ENCODE measurements around the gene BSCL2.

DNA sequence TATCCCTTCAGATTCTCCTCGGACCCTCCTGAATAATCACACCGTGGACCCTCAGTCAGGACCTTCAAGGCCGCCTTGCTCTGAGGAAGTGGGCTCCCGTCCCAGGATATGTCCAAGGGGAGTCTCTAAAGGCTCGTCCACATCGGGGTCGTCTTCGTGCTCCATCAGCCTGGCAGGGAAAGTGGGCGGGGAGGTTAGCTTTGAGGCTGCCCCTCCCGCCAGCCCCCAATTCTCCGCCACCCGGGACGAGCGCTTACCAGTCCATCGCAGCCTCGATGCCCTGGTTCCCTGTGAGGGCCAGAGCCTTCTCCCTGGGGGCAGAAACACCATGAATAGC, 28.8 kb downstream of the BSCL2 start:
- no peak for TF ChIP-seq POLR2A (IDR thresholded peaks at IDR 0.05)
- TF ChIP-seq, protein P1, sequence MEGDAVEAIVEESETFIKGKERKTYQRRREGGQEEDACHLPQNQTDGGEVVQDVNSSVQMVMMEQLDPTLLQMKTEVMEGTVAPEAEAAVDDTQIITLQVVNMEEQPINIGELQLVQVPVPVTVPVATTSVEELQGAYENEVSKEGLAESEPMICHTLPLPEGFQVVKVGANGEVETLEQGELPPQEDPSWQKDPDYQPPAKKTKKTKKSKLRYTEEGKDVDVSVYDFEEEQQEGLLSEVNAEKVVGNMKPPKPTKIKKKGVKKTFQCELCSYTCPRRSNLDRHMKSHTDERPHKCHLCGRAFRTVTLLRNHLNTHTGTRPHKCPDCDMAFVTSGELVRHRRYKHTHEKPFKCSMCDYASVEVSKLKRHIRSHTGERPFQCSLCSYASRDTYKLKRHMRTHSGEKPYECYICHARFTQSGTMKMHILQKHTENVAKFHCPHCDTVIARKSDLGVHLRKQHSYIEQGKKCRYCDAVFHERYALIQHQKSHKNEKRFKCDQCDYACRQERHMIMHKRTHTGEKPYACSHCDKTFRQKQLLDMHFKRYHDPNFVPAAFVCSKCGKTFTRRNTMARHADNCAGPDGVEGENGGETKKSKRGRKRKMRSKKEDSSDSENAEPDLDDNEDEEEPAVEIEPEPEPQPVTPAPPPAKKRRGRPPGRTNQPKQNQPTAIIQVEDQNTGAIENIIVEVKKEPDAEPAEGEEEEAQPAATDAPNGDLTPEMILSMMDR (IDR thresholded peaks at IDR 0.05): no peak

Measured in thyroid gland (tissue), 4 donors.